GM21381 (cell line): ENCODE data around the gene PLXNA4.
"Not testable (repeated sequence)": the region's sequence is repeated elsewhere in the genome, so short reads cannot be mapped to it uniquely, and the experiment has no call there.

Source experiments
- ATAC-seq: cut with Tn5 transposase; IDR thresholded peaks from one replicate; pipeline ENCODE4 v1.9.1; 2021; ENCODE audit warnings: mild to moderate bottlenecking, moderate library complexity; ENCODE audit not compliant: unreplicated experiment

Gene PLXNA4

GRCh38 chr7:132189881-132190280, 386.4 kb downstream of the PLXNA4 start:
- ATAC-seq: no peak

GRCh38 chr7:132187869-132188789, 388.1 kb downstream of the PLXNA4 start:
- no peak for ATAC-seq

- no peak for ATAC-seq
These were observed 388.9 kb downstream of the PLXNA4 start for GRCh38 chr7:132187391-132187790.

GRCh38 chr7:132185150-132185549, 391.1 kb downstream of the PLXNA4 start:
- no peak for ATAC-seq

GRCh38 chr7:132183781-132184380, 392.4 kb downstream of the PLXNA4 start:
- ATAC-seq: no peak

- ATAC-seq: no peak
These were observed 393.3 kb downstream of the PLXNA4 start for GRCh38 chr7:132182992-132183391.

GRCh38 chr7:132181946-132182685, 394.2 kb downstream of the PLXNA4 start:
- ATAC-seq: no peak

- ATAC-seq: no peak
These were observed 394.9 kb downstream of the PLXNA4 start for GRCh38 chr7:132181371-132181770.

GRCh38 chr7:132180481-132180880, 395.8 kb downstream of the PLXNA4 start:
- no peak for ATAC-seq

- ATAC-seq: no peak
These were observed 396.6 kb downstream of the PLXNA4 start for GRCh38 chr7:132179681-132180080.

GRCh38 chr7:132179080-132179430, 397.2 kb downstream of the PLXNA4 start:
- ATAC-seq: no peak

GRCh38 chr7:132178402-132179079, 397.7 kb downstream of the PLXNA4 start:
- not testable (repeated sequence) for ATAC-seq

GRCh38 chr7:132177708-132178401, 398.4 kb downstream of the PLXNA4 start:
- ATAC-seq: no peak

GRCh38 chr7:132176719-132177118, 399.6 kb downstream of the PLXNA4 start:
- no peak for ATAC-seq

- no peak for ATAC-seq
These were observed 405.1 kb downstream of the PLXNA4 start for GRCh38 chr7:132171130-132171576.

- ATAC-seq: no peak
These were observed 406.5 kb downstream of the PLXNA4 start for GRCh38 chr7:132169730-132170129.

GRCh38 chr7:132168239-132168638, 408.0 kb downstream of the PLXNA4 start:
- ATAC-seq: no peak

GRCh38 chr7:132165695-132166094, 410.6 kb downstream of the PLXNA4 start:
- ATAC-seq: not testable (repeated sequence)

GRCh38 chr7:132164558-132165125, 411.6 kb downstream of the PLXNA4 start:
- no peak for ATAC-seq

GRCh38 chr7:132162556-132163144, 413.6 kb downstream of the PLXNA4 start:
- no peak for ATAC-seq
